CD4-positive, alpha-beta T cell (primary cell): ENCODE measurements around the gene SRP19. TPM values are rescaled to one million over a fixed set of nuclear protein-coding genes. Genes with fewer than 3 reads are reported as not detected.

Experiments used
- ATAC-seq: fragments of 200-7000 bp; cut with Tn5 transposase; one replicate; pipeline ENCODE4 v1.10.0; 2022; ENCODE audit warnings: mild to moderate bottlenecking; ENCODE audit not compliant: poor library complexity
- CTCF ChIA-PET: fragments of 350-600 bp; sonication (Branson Sonifier 250); formaldehyde crosslinking; loops from one replicate; lab custom pipeline; 2021; ENCODE audit warnings: antibody characterized with exemption, inconsistent platforms; lab: Charles Lee
- POLR2A ChIA-PET: fragments of 350-600 bp; sonication (Branson Sonifier 250); formaldehyde crosslinking; loops from one replicate; lab custom pipeline; 2021; ENCODE audit warnings: antibody characterized with exemption, inconsistent platforms; lab: Charles Lee
- DNase-seq, 14 experiments: peaks; one replicate each; pipeline ENCODE4 v3.0.0-alpha.2; 2013 to 2020; ENCODE audit warnings: mixed read lengths in 2 of 14
- H3K27ac ChIP-seq, 2 donors: one replicate each; pipeline versions ENCODE4 v1.5.1 to v1.7.0; 2013; ENCODE audit warnings: low read length in 2 of 2, low read depth in 1 of 2, mild to moderate bottlenecking in 1 of 2
- H3K27me3 ChIP-seq, 2 experiments: 1 replicate in 1 of 2; 2 replicates in 1 of 2; pipeline versions ENCODE4 v1.6.1 to v1.7.0; 2013; ENCODE audit warnings: low read length in 2 of 2, control low read depth in 1 of 2, mild to moderate bottlenecking in 1 of 2, moderate library complexity in 1 of 2; ENCODE audit not compliant: insufficient read depth in 2 of 2, control insufficient read depth in 1 of 2
- H3K36me3 ChIP-seq: one replicate; pipeline ENCODE4 v1.6.1; 2013; ENCODE audit warnings: low read length, control low read depth; ENCODE audit not compliant: insufficient read depth
- H3K4me1 ChIP-seq: one replicate; pipeline ENCODE4 v1.6.1; 2013; ENCODE audit warnings: low read length, control low read depth; ENCODE audit not compliant: insufficient read depth
- H3K4me3 ChIP-seq: one replicate; pipeline ENCODE4 v1.5.1; 2013; ENCODE audit warnings: mild to moderate bottlenecking, low read length, moderate library complexity
- H3K9me3 ChIP-seq, 2 experiments: 1 replicate in 1 of 2; 2 replicates in 1 of 2; pipeline versions ENCODE4 v1.6.1 to v1.7.0; 2013; ENCODE audit warnings: low read length in 2 of 2, mild to moderate bottlenecking in 2 of 2, control low read depth in 1 of 2, moderate library complexity in 1 of 2; ENCODE audit not compliant: control insufficient read depth in 1 of 2, insufficient read depth in 1 of 2
- H3K27ac Mint-ChIP-seq: one replicate; pipeline ENCODE4 v1.8.0; 2020; ENCODE audit warnings: mixed read lengths
- H3K27me3 Mint-ChIP-seq: one replicate; pipeline ENCODE4 v1.8.0; 2021; ENCODE audit warnings: mixed read lengths
- H3K36me3 Mint-ChIP-seq: one replicate; pipeline ENCODE4 v1.8.0; 2021; ENCODE audit warnings: low read depth, mixed read lengths
- H3K4me1 Mint-ChIP-seq: one replicate; pipeline ENCODE4 v1.8.0; 2021; ENCODE audit warnings: low read depth, mixed read lengths
- H3K4me3 Mint-ChIP-seq: one replicate; pipeline ENCODE4 v1.8.0; 2020; ENCODE audit warnings: mild to moderate bottlenecking, mixed read lengths
- H3K9me3 Mint-ChIP-seq: one replicate; pipeline ENCODE4 v1.8.0; 2020; ENCODE audit warnings: mixed read lengths
- intact Hi-C, 2 experiments: fragments of 100-400 bp; cut with DNase I in 1 of 2; cut with micrococcal nuclease in 1 of 2; formaldehyde crosslinking; loops; one replicate each; pipeline versions ENCODE4 v1.15.1 to v1.9.0; 2023 to 2025; cut with DNase I, micrococcal nuclease
- total RNA-seq, 174 experiments: library from RNA in 2 of 174; stranded (reverse) in 2 of 174; gene quantifications; one replicate each; pipeline ENCODE4 v1.2.3 and lab custom pipeline; 2021 to 2026
- TF ChIP-seq, protein P1 (sequence below): fragments of 200-600 bp; IDR thresholded peaks from one replicate; pipeline ENCODE4 v1.8.0; 2022; ENCODE audit warnings: antibody characterized with exemption, mild to moderate bottlenecking

The SRP19 gene
- total RNA-seq, 2 experiments from 2014 or later, result 40.2 to 40.8 TPM

DNA sequence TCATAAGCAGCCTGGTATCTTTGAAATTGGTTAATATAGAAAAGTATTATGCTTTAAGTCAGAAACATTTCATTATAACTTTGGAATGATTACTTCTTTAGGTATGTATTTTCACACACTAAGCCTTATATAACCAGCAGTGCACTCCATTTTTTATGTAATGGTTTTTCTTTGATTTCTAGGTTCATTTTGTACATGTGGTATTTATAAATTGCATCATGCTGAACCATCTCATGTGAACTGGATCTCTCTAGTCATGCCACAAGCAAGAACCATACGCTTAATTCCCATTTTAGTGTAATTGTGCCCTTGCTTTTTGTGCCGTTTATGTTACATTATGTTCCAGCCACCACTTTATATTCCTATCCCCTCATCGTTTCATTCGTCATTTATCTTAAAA is 38.6 kb upstream of the SRP19 start:
- DNase-seq (no peak), ATAC-seq (no peak)
- H3K9me3 Mint-ChIP-seq, result no peaks in the 10 kb centered on the region
- ChIA-PET POLR2A (no interaction called here), CTCF (no interaction called here)
- Histone ChIP-seq H3K9me3 (no peaks in the 10 kb centered on the region), H3K4me1 (no peaks in the 10 kb centered on the region), H3K27me3 (no peaks in the 10 kb centered on the region), H3K36me3 (peaks cover 56% of the 10 kb centered on the region), H3K27ac (no peak overlapping the region), H3K4me3 (no peak overlapping the region)
- TF ChIP-seq, protein P1, sequence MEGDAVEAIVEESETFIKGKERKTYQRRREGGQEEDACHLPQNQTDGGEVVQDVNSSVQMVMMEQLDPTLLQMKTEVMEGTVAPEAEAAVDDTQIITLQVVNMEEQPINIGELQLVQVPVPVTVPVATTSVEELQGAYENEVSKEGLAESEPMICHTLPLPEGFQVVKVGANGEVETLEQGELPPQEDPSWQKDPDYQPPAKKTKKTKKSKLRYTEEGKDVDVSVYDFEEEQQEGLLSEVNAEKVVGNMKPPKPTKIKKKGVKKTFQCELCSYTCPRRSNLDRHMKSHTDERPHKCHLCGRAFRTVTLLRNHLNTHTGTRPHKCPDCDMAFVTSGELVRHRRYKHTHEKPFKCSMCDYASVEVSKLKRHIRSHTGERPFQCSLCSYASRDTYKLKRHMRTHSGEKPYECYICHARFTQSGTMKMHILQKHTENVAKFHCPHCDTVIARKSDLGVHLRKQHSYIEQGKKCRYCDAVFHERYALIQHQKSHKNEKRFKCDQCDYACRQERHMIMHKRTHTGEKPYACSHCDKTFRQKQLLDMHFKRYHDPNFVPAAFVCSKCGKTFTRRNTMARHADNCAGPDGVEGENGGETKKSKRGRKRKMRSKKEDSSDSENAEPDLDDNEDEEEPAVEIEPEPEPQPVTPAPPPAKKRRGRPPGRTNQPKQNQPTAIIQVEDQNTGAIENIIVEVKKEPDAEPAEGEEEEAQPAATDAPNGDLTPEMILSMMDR, result no peak
- H3K27ac Mint-ChIP-seq, result no peak overlapping the region
- H3K4me3 Mint-ChIP-seq, result no peak overlapping the region
- no peaks in the 10 kb centered on the region for H3K4me1 Mint-ChIP-seq
- peaks cover 80% of the 10 kb centered on the region for H3K36me3 Mint-ChIP-seq
- intact Hi-C loops, result no loop called here
- H3K27me3 Mint-ChIP-seq, result no peaks in the 10 kb centered on the region

DNA sequence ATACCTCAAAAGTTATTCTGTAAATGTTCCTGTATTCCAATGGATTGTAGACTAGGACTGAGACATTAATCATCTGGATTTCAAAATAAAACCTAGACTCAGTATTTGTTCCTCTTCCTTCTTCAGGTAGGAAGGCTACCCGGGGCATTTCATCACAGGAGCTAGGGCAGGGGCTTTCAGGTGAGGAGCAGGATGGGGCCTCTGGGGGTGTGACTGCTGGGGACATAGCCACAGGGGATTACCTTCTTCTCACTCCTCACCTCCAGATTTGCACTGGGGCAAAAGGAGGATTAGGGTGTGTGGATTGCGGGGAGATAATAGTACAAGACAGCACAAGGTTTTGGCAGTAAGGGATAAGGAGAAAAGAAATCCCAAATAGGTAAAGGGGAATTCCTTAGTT is 37.9 kb upstream of the SRP19 start:
- DNase-seq, result no peak
- peaks cover 81% of the 10 kb centered on the region for H3K36me3 Mint-ChIP-seq

DNA sequence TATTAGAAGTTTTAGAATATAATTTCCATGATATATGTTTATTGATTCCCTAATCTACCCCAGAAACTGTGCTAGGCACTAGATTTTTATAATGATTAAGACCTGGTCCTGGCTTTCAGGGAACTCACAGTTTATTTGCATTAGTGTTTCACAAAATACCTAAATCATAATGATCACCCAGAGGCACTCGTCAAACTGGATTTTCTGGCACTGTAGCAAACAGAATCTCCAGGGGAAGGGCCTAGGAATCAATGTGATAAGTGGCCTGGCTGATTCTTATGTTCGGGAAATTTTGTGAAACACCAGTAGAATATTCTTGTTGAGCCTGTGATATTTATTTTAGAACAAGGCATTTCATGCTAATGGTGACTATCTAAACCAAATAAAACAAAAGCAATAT is 37.4 kb upstream of the SRP19 start:
- Histone ChIP-seq H3K4me1 (no peaks in the 10 kb centered on the region), H3K27ac (no peak overlapping the region), H3K9me3 (no peaks in the 10 kb centered on the region), H3K36me3 (peaks cover 65% of the 10 kb centered on the region), H3K27me3 (no peaks in the 10 kb centered on the region), H3K4me3 (no peak overlapping the region)
- intact Hi-C loops, result no loop called here
- DNase-seq (no peak), ATAC-seq (no peak)
- Mint-ChIP-seq H3K27ac (no peak overlapping the region), H3K27me3 (no peaks in the 10 kb centered on the region), H3K36me3 (peaks cover 83% of the 10 kb centered on the region), H3K4me1 (no peaks in the 10 kb centered on the region), H3K4me3 (no peak overlapping the region), H3K9me3 (no peaks in the 10 kb centered on the region)
- TF ChIP-seq, protein P1, result no peak
- ChIA-PET CTCF (no interaction called here), POLR2A (no interaction called here)

More for the DNA sequence above, 37.9 kb upstream of the SRP19 start:
- intact Hi-C loops, result no loop called here
- H3K27ac ChIP-seq, result no peak overlapping the region
- no peak for ATAC-seq
- Mint-ChIP-seq H3K27ac (no peak overlapping the region), H3K4me3 (no peak overlapping the region), H3K27me3 (no peaks in the 10 kb centered on the region), H3K9me3 (no peaks in the 10 kb centered on the region), H3K4me1 (no peaks in the 10 kb centered on the region)
- no peaks in the 10 kb centered on the region for H3K27me3 ChIP-seq
- CTCF ChIA-PET, result no interaction called here
- H3K4me3 ChIP-seq, result no peak overlapping the region
- peaks cover 63% of the 10 kb centered on the region for H3K36me3 ChIP-seq
- H3K4me1 ChIP-seq, result no peaks in the 10 kb centered on the region
- TF ChIP-seq, protein P1, result no peak
- POLR2A ChIA-PET, result no interaction called here
- H3K9me3 ChIP-seq, result no peaks in the 10 kb centered on the region
